GM19240 (cell line): Measurements from ENCODE around the gene FBLN5.

Source experiments
- DNase-seq: peaks from one replicate; pipeline ENCODE4 v3.0.0; 2011; ENCODE audit warnings: low spot score; ENCODE audit not compliant: insufficient read length

The FBLN5 gene

DNA sequence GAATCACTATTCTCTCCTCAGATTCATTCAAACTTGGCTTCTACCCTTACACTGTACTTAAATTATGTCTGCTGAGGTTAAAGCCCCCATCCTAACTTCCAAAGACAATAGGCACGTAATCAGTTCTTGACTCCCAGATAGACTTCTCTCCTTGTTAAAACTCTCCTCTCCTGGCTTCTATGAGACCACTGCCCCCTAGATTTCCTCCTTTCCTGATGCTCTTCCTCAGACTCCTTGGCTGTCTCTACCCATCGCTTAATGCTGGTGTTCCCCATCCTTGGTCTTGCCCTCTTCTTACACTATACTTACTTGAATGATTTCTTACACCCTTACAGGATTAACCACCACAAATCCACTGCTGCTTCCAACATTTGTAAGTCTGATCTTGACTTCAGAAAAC, 112.9 kb downstream of the FBLN5 start:
- no peak for DNase-seq

DNA sequence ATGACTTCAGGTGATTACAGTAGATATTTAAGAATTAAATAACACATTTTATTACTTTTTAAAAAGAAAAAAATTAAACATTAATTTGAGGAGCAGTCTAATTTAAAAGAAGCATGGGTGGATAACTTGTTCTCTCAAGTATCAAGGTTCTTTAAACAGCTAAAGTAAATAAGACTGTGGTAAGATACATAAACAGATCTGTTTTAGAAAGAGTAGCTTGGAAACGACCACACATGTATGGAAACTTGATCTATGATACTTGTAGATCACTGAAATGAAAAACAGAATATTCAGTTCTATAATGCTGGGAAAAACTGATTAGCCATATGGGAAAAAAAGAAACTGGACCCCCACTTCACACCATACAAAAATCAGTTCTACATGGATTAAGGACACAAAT, 116.2 kb downstream of the FBLN5 start:
- no peak for DNase-seq

- no peak for DNase-seq
Measured at GRCh38 chr14:91830777-91831176, 116.7 kb downstream of the FBLN5 start.

DNA sequence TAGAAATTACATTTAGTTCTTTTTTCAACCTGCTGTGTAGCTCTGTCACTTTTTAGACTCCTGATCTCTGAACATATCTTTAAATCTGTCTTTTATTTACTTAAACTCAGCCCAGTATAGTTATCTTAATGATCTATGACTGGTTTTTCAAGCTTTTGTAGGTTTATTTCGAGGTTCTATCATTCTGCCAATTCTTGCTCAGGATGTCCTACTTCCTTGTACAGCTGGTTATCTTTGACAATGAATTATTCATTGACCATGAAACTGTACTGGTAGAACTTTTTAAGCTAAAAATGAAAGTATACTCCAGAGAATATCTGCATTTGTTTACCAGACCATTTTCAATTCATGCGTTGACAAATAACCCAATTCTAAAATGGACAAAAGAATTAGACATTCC, 118.0 kb downstream of the FBLN5 start:
- no peak for DNase-seq

GRCh38 chr14:91827746-91828145, 119.7 kb downstream of the FBLN5 start:
- no peak for DNase-seq
